Keratinocyte (primary cell): ENCODE data around the gene ZBTB38. TPM values are rescaled to one million over a fixed set of nuclear protein-coding genes. Genes with fewer than 3 reads are reported as not detected.

Experiments used
- DNase-seq: peaks from one replicate; pipeline ENCODE4 v3.0.0-alpha.2; 2011; ENCODE audit warnings: low read depth, missing footprints, low spot score
- FAIRE-seq: peaks from 2 replicates; lab custom pipeline; 2011; peaks lifted over from hg19 to GRCh38; lab: Jason Lieb, UNC
- H2AFZ ChIP-seq: 2 replicates; pipeline ENCODE4 v1.6.0; 2012; ENCODE audit warnings: low read length, control low read depth, inconsistent platforms; ENCODE audit not compliant: control insufficient read depth
- H3K27ac ChIP-seq: 2 replicates; pipeline ENCODE4 v1.5.1; 2011; ENCODE audit warnings: low read length; ENCODE audit not compliant: control insufficient read depth, insufficient read depth
- H3K27me3 ChIP-seq: 3 replicates; pipeline ENCODE4 v1.6.0; 2011; ENCODE audit warnings: low read length; ENCODE audit not compliant: control insufficient read depth, insufficient read depth; ENCODE audit errors: extremely low read depth
- H3K36me3 ChIP-seq, 2 experiments: 2 replicates in 1 of 2; 3 replicates in 1 of 2; pipeline ENCODE4 v1.5.1; 2011; ENCODE audit warnings: low read length in 2 of 2, mild to moderate bottlenecking in 1 of 2; ENCODE audit not compliant: control insufficient read depth in 2 of 2, insufficient read depth in 2 of 2; ENCODE audit errors: extremely low read depth in 1 of 2
- H3K4me1 ChIP-seq: 3 replicates; pipeline ENCODE4 v1.5.1; 2011; ENCODE audit warnings: low read length; ENCODE audit not compliant: control insufficient read depth, insufficient read depth; ENCODE audit errors: extremely low read depth
- H3K4me2 ChIP-seq: 3 replicates; pipeline ENCODE4 v1.6.0; 2011; ENCODE audit warnings: low read depth, low read length; ENCODE audit not compliant: control insufficient read depth, insufficient read depth; ENCODE audit errors: extremely low read depth
- H3K4me3 ChIP-seq, 3 experiments: fragments of 200-600 bp in 1 of 3; sonication (generic) in 1 of 3; 2 replicates in 2 of 3; 3 replicates in 1 of 3; pipeline ENCODE4 v1.5.1; 2011 to 2016; ENCODE audit warnings: low read length in 3 of 3, mild to moderate bottlenecking in 3 of 3, control low read depth in 2 of 3, inconsistent platforms in 1 of 3, low read depth in 1 of 3, mixed read lengths in 1 of 3, mixed run types in 1 of 3, moderate library complexity in 1 of 3; ENCODE audit not compliant: control insufficient read depth in 2 of 3, insufficient read depth in 2 of 3; ENCODE audit errors: extremely low read depth in 1 of 3
- H3K79me2 ChIP-seq: 2 replicates; pipeline ENCODE4 v1.6.0; 2012; ENCODE audit warnings: low read length; ENCODE audit not compliant: control insufficient read depth, insufficient read depth
- H3K9ac ChIP-seq: 3 replicates; pipeline ENCODE4 v1.6.0; 2011; ENCODE audit warnings: low read length; ENCODE audit not compliant: control insufficient read depth, insufficient read depth; ENCODE audit errors: extremely low read depth
- H3K9me1 ChIP-seq: 3 replicates; pipeline ENCODE4 v1.6.0; 2011; ENCODE audit warnings: low read length; ENCODE audit not compliant: control insufficient read depth, insufficient read depth; ENCODE audit errors: extremely low read depth
- H3K9me3 ChIP-seq: 2 replicates; pipeline ENCODE4 v1.5.1; 2012; ENCODE audit warnings: low read depth, low read length; ENCODE audit not compliant: control insufficient read depth
- H4K20me1 ChIP-seq: 3 replicates; pipeline ENCODE4 v1.6.0; 2011; ENCODE audit warnings: low read length; ENCODE audit not compliant: control insufficient read depth, insufficient read depth; ENCODE audit errors: extremely low read depth
- EZH2 ChIP-seq: IDR thresholded peaks from one replicate; pipeline ENCODE4 v1.6.1; 2012; ENCODE audit warnings: inconsistent platforms, mild to moderate bottlenecking, low read length, moderate library complexity
- dilution Hi-C: fragments of 300-500 bp; cut with MboI; formaldehyde crosslinking; loops from one replicate; pipeline ENCODE4 v1.7.0; 2020; ENCODE audit warnings: low sequenced_read_pairs; ENCODE audit not compliant: extremely low pct_ligation_motif_present
- polyA plus RNA-seq, 5 experiments: library from polyadenylated mRNA; depleted of rRNA in 3 of 5; stranded (reverse) in 3 of 5; stranded (forward) in 1 of 5; unstranded in 1 of 5; fragments of >200 nt; gene quantifications; 1 replicate in 1 of 5; 2 replicates in 3 of 5; 3 replicates in 1 of 5; pipeline versions ENCODE4 v1.2.1 to v1.2.3, GENCODE V29; 2011 to 2012; ENCODE audit warnings: missing spikeins in 2 of 5, low read depth in 1 of 5, low replicate concordance in 1 of 5
- TF ChIP-seq, protein P1 (sequence below), 3 experiments: IDR thresholded peaks in 1 of 3; conservative IDR thresholded peaks in 1 of 3; optimal IDR thresholded peaks in 1 of 3; 2 replicates in 2 of 3; 3 replicates in 1 of 3; pipeline versions ENCODE3 to v1.5.1; 2011; ENCODE audit warnings: low read length in 3 of 3, mild to moderate bottlenecking in 3 of 3, moderate library complexity in 2 of 3, control low read depth in 1 of 3, inconsistent platforms in 1 of 3; ENCODE audit not compliant: insufficient read depth in 2 of 3; ENCODE audit errors: extremely low read depth in 1 of 3

The ZBTB38 gene
- polyA plus RNA-seq, 1 donor (not counting 4 experiments of a cell fraction or from before 2014, with no cell fraction given): 34.9 TPM

GRCh38 chr3:141355242-141355641 lies 13.1 kb upstream of the ZBTB38 start:
- H3K79me2 ChIP-seq: no peaks in the 10 kb centered on the region

DNA sequence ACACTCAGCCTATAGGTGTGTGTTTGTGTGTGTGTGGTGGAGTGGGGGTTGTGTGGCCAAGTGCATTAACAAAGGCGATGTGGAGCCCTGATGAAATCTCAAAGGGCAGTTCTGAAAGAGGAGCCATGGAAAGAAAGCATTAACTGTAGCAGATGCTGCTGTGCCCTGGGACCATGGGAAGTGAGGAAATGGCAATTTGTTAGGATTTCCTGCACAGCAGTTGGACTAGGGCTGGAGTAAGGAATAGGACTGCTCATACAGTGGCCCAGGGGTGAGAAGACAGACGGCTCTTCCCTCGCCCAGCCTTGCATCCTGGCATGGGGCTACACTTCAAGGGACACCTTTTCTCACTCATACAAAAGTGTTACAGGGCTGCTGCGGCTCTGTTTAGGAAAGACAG lies 12.3 kb upstream of the ZBTB38 start:
- H3K79me2 ChIP-seq: no peaks in the 10 kb centered on the region
- H3K36me3 ChIP-seq: no peaks in the 10 kb centered on the region
- H3K4me1 ChIP-seq: peaks cover 23% of the 10 kb centered on the region
- dilution Hi-C loops: no loop called here
- H3K9me1 ChIP-seq: no peaks in the 10 kb centered on the region
- H2AFZ ChIP-seq: no peak overlapping the region
- no peaks in the 10 kb centered on the region for H3K27me3 ChIP-seq
- no peak overlapping the region for H3K4me2 ChIP-seq
- H4K20me1 ChIP-seq: no peaks in the 10 kb centered on the region
- H3K9me3 ChIP-seq: no peaks in the 10 kb centered on the region
- no peak overlapping the region for H3K27ac ChIP-seq
- no peak for TF ChIP-seq EZH2
- TF ChIP-seq, protein P1, sequence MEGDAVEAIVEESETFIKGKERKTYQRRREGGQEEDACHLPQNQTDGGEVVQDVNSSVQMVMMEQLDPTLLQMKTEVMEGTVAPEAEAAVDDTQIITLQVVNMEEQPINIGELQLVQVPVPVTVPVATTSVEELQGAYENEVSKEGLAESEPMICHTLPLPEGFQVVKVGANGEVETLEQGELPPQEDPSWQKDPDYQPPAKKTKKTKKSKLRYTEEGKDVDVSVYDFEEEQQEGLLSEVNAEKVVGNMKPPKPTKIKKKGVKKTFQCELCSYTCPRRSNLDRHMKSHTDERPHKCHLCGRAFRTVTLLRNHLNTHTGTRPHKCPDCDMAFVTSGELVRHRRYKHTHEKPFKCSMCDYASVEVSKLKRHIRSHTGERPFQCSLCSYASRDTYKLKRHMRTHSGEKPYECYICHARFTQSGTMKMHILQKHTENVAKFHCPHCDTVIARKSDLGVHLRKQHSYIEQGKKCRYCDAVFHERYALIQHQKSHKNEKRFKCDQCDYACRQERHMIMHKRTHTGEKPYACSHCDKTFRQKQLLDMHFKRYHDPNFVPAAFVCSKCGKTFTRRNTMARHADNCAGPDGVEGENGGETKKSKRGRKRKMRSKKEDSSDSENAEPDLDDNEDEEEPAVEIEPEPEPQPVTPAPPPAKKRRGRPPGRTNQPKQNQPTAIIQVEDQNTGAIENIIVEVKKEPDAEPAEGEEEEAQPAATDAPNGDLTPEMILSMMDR (optimal IDR thresholded peaks at IDR 0.05 in 1 of 3, IDR thresholded peaks at IDR 0.05 in 1 of 3, conservative IDR thresholded peaks at IDR 0.05 in 1 of 3; ENCODE audit: extremely low read depth in 1 of 3, insufficient read depth in 2 of 3, low read length in 3 of 3): no peak
- FAIRE-seq (no peak), DNase-seq (no peak)
- no peak overlapping the region for H3K9ac ChIP-seq
- H3K4me3 ChIP-seq: no peak overlapping the region

More at GRCh38 chr3:141355242-141355641, 13.1 kb upstream of the ZBTB38 start:
- Histone ChIP-seq H3K9me1 (no peaks in the 10 kb centered on the region), H4K20me1 (no peaks in the 10 kb centered on the region), H3K9me3 (no peaks in the 10 kb centered on the region), H3K4me3 (no peak overlapping the region), H3K36me3 (no peaks in the 10 kb centered on the region), H3K27ac (no peak overlapping the region), H3K4me1 (peaks cover 19% of the 10 kb centered on the region), H3K4me2 (no peak overlapping the region), H3K9ac (no peak overlapping the region), H3K27me3 (no peaks in the 10 kb centered on the region), H2AFZ (no peak overlapping the region)
- dilution Hi-C loops: no loop called here
- no peak for FAIRE-seq
- TF ChIP-seq EZH2: no peak
- TF ChIP-seq, protein P1 (optimal IDR thresholded peaks at IDR 0.05 in 1 of 3, IDR thresholded peaks at IDR 0.05 in 1 of 3, conservative IDR thresholded peaks at IDR 0.05 in 1 of 3; ENCODE audit: extremely low read depth in 1 of 3, insufficient read depth in 2 of 3, low read length in 3 of 3): no peak
- DNase-seq: no peak
